ENCODE results near the gene IFI44.

The IFI44 gene

GRCh38 chr1:78703806-78704205 is 54.2 kb downstream of the IFI44 start:
- no peak for DNase-seq

DNA sequence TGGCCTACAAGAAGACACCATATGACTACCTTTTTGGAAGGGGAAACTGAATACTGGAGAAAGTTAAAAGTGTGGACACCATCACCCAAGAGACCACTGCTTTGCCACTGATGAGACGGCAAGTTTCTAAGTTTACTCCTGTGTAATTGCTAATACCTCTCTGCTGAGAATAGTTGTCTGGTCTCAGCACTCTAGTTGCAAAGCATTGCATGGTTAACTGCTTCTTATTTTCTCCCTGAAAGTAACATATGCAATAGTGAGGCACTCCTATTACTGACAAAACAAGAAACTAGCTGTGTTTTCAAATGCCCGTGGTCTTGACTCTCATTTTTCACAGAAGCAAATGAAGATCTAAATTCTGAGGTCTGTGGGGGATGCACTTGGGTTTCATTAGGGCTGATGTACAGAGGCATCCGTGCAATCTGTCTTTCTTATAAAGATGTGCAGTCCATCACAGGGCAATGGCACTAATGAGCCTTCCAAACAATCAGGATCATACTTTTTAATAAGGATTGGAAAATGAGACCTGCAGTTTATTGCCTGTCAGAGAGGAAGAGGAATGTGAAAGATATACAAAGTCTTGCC is 62.9 kb downstream of the IFI44 start:
- no peak for DNase-seq

DNA sequence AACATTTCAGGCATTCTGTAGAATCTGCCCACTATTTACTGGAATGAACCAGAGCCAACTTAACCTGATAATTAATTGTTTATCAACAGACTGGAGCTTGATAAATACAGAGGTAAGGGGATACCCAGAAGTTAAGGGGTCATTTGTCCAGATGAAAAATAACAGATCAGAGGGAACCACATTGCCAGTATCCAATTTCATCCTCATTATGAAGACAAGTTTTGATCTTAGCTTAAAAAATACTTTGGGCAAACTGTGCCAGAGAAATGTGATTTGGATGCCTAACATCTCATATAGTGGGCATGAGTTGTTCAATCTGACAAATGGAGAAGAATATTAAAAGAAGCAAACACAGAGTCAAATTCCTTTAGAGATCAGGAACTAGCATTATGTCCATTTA is 63.7 kb downstream of the IFI44 start:
- DNase-seq, result no peak
